ENCODE results near the gene DNASE2.
A peak's percentile ranks its signal among the peaks of the same experiment; 100 is the strongest.
"Not testable (repeated sequence)": the region's sequence is repeated elsewhere in the genome, so short reads cannot be mapped to it uniquely, and the experiment has no call there.

The DNASE2 gene

DNA sequence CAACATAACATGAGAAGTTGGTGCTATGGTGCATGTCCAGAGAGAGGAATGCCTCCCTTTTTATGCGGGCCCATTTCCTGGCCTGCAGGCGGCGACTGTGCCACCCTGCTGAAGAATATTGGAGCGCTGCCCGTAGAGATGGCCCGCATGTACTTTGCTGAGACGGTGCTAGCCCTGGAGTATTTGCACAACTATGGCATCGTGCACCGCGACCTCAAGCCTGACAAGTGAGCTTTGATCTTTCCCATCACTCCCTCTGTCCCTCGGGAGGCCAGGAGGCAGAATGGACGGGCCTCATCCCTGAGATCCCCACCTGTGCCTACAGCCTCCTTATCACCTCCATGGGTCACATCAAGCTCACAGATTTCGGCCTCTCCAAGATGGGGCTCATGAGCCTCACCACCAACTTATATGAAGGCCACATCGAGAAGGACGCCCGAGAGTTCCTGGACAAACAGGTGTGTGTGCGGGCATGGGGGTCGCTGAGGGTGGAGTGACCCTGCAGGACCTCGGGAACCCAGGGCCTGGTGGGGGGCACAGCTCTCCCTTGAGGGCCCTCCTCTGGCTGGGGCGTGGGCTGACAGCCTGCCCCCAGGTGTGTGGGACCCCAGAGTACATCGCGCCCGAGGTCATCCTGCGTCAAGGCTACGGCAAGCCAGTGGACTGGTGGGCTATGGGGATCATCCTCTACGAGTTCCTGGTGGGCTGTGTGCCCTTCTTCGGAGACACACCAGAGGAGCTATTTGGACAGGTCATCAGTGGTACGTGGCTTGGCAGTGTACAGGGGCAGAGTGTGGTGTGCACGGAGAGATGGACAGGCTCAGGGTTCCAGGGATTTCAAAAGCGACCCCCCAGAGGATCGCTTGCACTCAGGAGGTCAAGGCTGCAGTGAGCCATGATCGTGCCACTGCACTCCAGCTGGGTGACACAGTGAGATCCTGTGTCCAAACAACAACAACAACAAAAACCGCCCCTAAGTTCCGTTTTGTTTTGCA, 16.2 kb downstream of the DNASE2 start:
- no peak for DNase-seq (ENCODE audit: low read depth in 2 of 2)

DNA sequence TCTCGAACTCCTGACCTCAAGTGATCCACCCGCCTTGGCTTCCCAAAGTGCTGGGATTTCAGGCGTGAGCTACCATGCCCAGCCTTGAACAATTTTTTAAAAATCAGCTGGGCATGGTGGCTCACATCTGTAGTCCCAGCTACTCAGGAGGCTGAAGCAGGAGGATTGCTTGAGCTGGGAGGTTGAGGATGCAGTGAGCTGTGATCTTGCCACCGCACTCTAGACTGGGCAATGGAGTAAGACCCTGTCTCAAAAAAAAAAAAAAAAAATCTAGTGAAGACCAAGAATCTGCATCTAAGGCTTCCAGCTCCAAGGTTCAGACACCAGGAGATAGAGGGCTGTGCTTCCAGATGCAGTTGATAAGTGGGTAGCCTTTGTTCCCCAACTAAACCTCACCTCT, 17.1 kb downstream of the DNASE2 start:
- DNase-seq (ENCODE audit: low read depth in 2 of 2): no peak

DNA sequence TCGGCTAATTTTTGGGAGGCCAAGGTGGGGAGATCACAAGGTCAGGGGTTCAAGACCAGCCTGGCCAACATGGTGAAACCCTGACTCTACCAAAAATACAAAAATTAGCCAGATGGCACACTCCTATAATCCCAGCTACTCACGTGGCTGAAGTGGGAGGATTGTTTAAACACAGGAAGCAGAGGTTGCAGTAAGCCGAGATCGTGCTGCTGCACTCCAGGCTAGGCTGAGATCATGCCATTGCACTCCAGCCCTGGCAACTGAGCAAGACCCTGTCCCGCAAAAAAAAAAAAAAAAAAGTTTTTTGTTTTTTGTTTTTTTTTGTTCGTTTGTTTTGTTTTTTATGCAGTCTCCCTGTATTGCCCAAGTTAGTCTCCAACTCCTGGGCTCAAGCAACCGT, 21.7 kb downstream of the DNASE2 start:
- no peak for DNase-seq (ENCODE audit: low read depth in 2 of 2)

DNA sequence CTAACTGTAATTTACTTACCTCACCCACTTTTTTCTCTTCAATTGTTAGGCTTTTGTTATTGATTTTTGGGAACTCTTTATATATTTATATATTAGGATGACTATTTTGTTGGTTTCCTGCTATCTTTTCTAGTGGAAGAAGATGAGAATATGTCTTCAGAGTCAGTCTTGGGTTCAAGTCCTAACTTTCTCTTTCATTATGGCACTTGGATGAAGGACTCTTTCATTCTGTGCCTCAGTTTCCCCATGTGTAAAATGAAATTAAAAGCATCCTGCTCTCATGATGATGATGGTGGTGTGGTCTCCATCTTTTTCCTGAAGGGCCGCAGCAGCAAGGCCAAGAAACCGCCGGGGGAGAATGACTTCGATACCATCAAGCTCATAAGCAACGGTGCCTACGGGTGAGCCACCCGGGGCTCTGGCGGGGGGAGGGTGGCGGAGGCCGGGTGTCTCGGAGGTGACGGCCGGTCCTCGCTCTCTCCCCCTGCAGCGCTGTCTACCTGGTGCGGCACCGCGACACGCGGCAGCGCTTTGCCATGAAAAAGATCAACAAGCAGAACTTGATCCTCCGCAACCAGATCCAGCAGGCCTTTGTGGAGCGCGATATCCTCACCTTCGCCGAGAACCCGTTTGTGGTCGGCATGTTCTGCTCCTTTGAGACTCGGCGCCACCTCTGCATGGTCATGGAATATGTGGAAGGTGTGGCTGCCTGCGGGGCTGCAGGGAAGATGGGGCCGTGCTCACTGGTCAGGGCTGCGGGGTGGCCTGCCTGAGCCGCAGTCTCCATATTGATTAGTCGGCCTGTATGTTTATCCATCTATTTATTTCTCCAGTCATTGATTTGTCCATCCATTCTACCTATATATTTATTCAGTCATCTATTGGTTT, 23.0 kb downstream of the DNASE2 start:
- DNase-seq (ENCODE audit: low read depth in 2 of 2): no peak

DNA sequence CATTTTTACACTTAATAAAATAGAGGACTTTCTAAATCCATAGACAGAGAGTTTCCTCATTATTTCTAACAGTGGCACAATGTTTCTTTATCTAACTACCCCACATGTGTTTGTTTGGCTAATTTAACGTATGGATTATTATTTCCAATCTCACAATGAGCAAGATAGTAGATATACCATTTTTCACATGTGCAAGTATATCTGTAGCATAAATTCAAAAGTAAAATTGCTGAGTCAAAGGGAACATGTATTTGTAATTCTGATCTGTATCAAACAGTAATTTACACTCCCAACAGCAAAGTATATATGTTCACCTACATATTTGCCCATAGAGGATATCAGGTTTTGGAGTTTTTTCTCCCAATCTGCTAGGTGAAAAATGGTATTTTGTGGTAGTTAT, 24.6 kb downstream of the DNASE2 start:
- no peak for DNase-seq (ENCODE audit: low read depth in 2 of 2)

DNA sequence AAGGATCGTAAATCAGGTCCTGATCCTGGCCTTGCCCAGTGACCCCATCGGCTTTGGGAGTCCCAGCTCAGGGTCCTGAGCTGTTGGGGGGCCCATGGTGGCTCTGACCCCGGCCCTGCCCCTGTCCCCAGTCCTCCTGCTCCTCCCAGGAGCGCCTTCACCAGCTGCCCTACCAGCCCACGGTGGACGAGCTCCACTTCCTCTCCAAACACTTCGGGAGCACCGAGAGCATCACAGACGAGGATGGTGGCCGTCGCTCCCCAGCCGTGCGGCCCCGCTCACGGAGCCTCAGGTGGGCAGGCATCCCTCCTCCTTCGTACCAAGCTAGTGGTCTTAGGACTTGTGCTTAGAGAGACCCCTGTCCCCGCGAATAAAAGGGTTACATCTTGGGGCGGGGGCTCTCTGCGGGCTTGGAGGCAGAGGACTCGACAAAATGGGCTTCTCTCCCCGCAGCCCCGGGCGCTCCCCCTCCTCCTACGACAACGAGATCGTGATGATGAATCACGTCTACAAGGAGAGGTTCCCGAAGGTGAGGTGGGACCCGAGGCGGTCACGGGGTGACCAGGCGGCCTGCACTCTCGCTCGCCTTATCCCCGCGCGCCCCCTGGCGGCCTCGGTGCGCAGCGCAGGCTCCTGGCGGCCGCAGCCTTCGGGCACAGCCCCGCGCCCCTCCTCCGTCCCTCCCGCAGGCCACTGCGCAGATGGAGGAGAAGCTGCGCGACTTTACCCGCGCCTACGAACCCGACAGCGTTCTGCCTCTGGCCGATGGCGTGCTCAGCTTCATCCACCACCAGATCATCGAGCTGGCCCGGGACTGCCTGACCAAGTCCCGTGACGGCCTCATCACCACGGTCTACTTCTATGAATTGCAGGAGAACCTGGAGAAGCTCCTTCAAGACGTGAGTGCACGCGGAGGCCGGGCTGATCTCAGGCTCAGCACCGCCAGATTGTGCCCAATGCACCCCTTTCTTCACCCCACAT, 33.8 kb downstream of the DNASE2 start:
- peak; percentile 77 to 90 for DNase-seq (ENCODE audit: low read depth in 2 of 2)

DNA sequence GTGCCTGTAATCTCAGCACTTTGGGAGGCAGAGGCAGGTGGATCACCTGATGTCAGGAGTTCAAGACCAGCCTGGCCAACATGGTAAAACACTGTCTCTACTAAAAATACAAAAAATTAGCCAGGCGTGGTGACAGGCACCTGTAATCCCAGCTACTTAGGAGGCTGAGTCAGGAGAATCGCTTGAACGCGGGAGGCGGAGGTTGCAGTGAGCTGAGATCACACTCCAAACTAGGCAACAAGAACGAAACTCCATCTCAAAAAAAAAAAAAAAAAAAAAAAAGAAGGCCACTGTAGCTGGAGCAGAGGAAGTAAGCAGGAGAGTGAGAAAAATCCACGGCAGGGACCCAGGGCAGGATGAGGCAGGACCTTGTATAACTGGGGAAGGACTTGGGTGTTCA, 34.6 kb downstream of the DNASE2 start:
- not testable (repeated sequence) for DNase-seq (ENCODE audit: low read depth in 2 of 2)

DNA sequence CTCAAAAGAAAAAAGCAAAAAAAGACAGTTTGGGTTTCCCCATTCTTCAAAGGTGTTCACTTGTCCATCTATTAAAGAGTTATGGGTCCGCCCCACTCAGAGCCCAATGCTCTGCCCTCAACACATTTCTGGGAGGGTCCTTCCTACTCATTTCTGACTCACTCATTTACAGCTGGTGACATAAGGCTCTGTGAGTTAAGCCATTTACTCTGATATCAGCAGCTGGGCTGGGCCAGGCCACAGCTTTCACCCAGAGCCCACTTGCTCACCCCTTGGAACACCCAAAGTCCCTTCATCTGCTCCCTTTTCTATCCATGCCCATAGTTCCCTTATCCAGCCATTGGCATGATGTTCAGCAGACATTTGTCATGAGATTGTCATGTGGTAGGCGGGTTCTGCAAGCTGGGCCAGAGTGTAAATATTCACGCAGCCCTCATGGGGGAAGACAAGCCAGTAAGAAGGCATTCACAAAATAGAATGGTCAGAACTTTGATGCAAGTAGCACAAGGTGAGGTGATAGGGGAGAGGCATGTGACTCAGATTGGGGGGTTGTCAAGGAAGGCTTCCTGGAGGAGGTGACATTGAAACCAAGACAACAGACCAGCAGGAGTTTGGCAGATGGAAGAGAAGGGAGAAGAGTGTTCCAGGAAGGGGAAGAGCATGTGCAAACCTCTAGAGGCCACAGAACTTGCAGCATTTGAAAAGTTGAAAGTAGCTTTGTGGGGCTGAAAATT, 37.1 kb downstream of the DNASE2 start:
- no peak for DNase-seq (ENCODE audit: low read depth in 2 of 2)

DNA sequence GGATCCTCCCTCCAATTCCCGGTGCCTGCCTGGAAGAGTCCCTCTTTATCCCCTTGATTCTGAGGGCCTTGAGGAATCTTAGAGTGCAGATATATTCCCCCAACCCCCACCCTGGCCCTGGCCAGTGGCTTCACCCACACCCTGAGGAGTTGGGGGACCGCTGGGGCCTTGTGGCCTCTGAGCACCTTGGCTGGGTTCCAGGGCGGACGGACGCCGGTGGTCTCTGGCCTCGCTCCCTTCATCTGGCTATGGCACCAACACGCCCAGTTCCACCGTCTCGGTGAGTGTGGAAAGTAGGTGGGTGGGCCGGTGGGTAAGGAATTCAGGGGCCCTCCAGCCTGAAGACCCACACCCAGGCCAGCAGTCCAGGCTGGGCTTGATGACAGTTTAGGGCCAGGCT, 37.9 kb downstream of the DNASE2 start:
- no peak for DNase-seq (ENCODE audit: low read depth in 2 of 2)

DNA sequence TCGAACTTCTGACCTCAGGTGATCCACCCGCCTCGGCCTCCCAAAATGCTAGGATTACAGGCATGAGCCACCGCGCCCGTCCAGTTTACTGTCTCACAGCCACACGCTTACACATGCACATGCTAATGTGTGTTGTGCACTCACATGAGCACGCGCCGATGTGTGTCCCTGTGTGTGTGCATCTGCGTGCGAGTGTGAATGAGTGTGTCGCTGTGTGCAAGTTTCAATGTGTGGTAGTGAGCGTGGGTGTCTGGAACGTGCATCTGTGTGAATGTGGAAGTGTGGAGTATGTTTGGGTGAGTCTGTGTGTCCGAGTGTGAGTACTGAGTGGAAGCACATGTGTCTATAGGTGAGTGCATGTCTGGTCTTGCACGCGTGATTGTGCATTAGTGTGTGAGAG, 38.7 kb downstream of the DNASE2 start:
- no peak for DNase-seq (ENCODE audit: low read depth in 2 of 2)

DNA sequence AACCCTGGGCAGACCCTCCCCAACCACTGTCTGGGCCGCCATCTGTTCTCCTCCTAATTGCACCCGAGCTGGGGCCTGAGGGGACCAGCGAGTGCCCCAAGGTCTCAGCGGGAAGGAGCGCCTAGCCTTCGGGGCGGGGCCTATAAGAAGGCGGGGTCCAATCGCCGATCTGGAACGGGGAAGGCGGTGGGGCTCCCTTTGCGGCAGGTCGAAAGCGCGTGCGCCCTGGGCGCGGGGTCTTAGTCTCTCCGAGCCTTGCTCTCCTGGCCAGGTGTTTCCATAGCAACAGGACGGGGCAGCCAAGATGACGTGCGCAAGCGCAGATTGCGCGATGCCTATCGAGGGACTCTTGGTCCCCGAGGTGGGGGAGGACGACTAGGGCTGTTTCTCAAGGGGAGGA, 40.2 kb downstream of the DNASE2 start:
- DNase-seq (ENCODE audit: low read depth in 2 of 2): no peak

DNA sequence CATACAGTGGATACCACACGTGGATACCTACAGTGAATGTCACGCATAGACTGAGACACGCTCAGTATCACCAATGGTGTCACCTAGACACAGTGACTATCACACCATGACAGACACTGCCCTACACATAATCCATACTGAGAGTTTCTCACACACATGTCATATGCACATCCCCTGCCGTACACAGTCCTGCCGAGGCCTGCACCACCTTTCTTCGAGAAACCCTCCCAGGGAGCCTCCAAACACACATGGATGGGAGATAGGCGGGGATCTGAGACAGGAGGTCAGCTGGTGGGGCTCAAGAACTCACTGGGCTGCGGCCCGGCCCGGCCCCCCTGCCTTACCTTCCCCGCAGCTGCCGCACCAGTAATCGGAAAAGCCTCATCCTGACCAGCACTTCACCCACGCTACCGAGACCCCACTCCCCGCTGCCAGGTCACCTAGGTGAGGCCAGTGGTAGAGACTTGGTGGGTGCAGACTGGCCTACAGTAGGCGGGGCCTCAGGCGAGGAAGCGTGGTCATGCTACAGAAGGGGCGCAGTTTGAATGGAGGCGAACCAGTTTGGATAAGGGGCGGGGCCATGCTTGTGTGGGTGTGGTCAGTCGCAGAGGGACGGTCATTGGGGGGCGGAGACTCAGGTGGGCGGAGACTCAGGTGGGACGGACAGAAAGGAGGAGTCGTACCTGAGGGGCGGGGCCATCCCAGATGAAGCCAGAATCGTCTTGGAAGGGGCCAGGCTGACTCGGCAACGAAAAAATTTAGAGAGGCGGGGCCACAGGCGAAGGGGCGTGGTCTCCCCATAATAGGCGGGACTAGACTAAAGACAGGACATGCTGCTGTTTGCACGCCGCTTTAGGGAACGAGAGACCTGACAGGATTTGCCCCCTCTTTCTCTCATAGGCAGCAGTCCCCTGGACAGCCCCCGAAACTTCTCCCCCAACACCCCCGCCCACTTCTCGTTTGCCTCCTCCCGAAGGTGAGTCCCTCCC, 40.9 kb downstream of the DNASE2 start:
- DNase-seq (ENCODE audit: low read depth in 2 of 2): peak in 1 of 2 donors; percentile 50

DNA sequence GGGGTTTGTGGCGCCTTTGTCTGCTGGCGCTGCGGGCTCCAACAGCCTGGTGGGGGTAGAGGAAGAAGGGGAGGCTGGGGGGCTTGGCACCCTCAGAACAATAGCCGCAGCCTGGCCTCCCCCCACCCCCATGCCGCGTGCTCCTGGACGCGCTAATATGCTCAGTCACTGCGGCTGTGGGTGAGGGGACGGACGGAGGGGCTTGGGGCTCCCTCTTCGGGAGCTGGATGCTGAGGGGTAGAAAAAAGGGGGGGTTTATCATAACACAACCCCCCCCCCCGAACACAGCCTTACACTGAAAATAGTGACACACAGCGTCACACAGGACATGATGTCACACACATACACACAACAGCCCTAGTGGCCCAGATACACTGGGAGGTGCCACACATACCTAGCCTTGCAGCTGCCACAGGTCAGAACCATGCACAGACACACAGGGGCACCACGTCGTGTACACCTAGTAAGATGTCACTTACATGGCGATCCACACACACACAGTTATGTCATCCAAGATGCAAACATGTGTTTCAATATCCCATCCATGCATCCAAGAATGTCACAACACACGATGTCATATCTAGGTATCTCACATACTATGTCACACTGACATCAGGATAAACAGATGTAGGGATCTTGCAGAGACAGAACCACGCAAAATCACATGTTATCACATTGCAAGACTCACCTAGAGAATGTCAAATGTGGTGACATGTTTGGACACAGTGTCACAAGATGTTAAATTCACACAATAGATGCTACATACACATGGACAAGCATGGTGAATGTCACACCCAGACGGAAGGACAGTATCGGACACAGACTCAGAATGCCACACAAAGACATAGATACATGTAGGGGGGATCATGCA, 42.1 kb downstream of the DNASE2 start:
- DNase-seq (ENCODE audit: low read depth in 2 of 2): no peak

DNA sequence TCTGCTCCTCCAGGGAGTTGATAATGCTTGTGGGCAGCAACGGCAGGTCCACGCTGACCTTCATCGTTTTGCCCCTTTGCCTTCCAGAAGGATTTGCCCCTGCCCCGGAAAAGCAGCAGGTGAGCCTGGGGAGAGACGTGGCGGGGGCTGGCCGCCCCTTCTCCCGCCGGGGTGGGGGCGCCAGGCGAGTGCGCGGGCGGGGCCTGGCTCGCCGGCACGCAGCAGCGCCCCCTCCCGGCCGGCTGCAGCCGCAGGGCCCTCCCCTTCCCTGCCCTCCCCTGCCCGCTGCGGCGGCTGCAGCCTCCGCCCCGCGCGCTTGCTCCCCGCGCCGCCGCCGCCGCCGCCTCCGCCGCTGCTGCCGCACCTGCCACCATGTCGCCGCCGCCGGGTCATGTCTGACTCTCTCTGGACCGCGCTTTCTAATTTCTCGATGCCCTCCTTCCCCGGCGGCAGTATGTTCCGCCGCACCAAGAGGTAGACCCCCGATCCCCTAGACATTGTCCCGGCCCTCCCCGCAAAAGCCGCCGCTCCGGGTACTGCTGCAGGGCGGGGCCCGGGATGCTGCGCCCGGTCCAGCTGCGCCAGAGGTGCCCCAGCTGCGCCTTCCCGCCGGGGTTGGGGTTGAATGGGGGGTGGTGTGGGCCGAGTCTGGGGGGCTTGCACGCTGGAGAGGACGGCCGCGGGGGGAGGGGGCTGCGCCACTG, 42.9 kb downstream of the DNASE2 start, which contains the start of gene MAST1:
MAST1 (plus strand) TSS at position 334 of the 704 bp plus-strand sequence; CDS start at position 392, 58 bp downstream.
- no peak for DNase-seq (ENCODE audit: low read depth in 2 of 2)

DNA sequence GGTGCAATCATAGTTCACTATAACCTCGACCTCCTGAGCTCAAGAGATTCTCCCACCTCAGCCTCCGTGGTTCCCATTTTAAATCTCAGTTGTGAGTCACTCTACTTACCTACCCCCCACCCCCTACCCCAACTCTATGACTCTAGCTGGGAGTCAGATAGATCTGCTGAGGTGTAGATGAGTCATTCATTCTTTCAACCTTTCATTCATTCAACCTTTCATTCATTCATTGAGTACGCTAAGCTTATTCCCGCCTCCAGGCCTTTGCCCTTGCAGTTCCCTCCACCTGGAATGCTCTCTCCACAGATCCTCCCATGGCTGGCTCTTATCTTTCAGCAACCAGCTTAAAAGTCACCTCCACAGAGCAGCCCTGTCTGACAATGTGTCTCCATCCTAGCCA, 44.0 kb downstream of the DNASE2 start:
- no peak for DNase-seq (ENCODE audit: low read depth in 2 of 2)

DNA sequence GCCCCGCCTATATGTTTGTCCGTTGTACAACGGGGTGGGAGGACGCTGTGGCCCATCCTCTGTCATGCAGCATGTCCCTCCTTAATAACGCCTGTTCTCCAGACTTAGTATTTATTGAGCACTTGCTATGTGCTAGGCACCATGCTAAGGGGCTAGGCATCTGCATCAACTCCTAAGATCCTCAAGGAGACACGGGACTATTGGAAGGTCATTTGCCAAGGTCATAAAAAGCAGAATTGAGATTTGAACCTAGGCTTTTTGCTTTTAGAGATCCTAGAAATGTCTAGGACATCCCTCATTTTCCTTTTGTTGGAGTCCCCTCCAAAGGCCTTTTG, 44.8 kb downstream of the DNASE2 start:
- DNase-seq (ENCODE audit: low read depth in 2 of 2): no peak

DNA sequence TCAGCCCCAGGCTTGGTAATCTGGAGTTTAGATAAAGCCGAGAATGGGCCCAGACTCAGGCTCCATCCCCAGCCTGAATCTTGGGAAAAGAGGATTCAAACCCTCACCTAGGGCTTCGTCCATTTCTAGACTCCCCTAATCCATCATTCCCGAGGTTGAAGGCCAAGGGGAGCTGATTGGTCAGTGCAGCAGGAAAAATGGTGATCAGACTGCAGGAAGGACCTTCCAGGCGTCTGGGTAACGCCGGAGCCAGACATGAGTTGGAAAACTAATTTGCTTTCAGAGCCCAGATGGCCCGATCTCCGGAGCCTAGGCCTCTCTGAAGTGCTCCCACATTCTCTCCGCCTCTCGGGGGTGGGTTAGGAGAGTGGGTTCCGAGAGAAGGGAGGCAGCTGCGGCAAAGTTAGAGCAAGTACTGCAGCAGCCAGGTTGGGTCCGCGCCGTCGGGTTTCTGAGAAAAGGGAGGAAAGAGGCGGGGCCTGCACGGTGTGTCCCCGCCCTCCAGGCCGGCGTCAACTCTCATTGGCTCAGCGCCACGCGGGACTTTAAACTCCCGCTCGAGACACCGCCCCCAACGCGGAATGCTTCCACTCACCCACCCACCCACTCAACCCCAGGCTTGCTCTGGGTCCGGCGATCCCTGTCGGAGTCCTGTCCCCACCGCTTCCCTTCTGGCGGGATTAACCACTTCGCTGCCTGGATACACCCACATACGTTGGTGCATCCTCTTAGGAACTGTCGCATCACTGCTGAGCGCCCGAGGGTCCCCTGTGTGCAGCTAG, 46.1 kb downstream of the DNASE2 start:
- no peak for DNase-seq (ENCODE audit: low read depth in 2 of 2)
